HEK293T (cell line): ENCODE measurements around the gene EGFL8.

Experiments
- ARNT ChIP-seq: fragments of 450-650 bp; IDR thresholded peaks from 2 replicates; pipeline ENCODE4 v1.6.1; 2017; ENCODE audit warnings: mild to moderate bottlenecking
- BHLHE40 ChIP-seq: fragments of 450-650 bp; IDR thresholded peaks from 2 replicates; pipeline ENCODE4 v1.6.1; 2016; ENCODE audit warnings: mild to moderate bottlenecking, moderate library complexity, borderline replicate concordance
- SP1 ChIP-seq: fragments of 450-650 bp; IDR thresholded peaks from 2 replicates; pipeline ENCODE4 v1.6.1; 2017
- TARDBP ChIP-seq: fragments of 450-650 bp; IDR thresholded peaks from 2 replicates; pipeline ENCODE4 v1.6.1; 2016

DNA sequence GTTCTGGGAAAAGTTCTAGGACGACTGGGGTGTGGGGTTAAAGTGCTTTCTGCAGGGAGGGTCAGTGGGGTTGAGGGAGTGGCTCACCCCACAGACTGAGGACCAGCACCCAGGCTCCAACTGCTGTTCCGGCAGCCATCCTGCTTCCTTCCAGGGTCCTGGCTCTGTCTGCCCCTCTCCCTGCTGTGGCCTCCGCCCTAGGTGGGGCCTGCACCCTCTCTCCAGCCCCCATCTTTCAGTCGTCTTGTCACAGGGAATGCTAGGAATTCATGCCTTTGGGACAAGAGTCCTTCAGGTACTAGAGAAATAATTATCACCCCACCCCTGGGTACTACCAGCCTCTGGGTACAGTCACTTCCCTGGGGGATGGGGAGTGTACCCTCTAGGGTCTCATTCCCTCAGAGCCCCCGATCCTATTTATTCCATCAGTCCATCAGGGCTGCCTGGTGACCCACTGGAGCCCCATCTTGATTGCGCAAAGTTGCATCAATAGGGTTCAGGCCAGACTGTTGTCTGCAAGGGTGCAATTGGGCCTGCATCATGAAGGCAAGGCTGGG, 19.8 kb downstream of the EGFL8 start, which contains the start of gene AGER:
- TF ChIP-seq ARNT (no peak), SP1 (no peak), BHLHE40 (no peak), TARDBP (no peak)
